BJ (cell line): ENCODE data around the gene TIMM13. TPM values are rescaled to one million over a fixed set of nuclear protein-coding genes. Genes with fewer than 3 reads are reported as not detected.

Experiments used
- CTCF ChIA-PET: fragments of 350-600 bp; formaldehyde crosslinking; extraction: SDS; loops from one replicate; lab custom pipeline; 2021; ENCODE audit warnings: antibody characterized with exemption, inconsistent platforms; lab: Yijun Ruan, JAX
- POLR2A ChIA-PET: fragments of 300-600 bp; sonication (Branson Sonifier 250); formaldehyde crosslinking; extraction: SDS; loops from one replicate; lab custom pipeline; 2021; ENCODE audit warnings: antibody characterized with exemption; lab: Charles Lee
- DNase-seq: peaks from one replicate; pipeline ENCODE4 v3.0.0-alpha.2; 2011; ENCODE audit warnings: low read depth
- H3K27me3 ChIP-seq: 2 replicates; pipeline ENCODE4 v1.6.0; 2011; ENCODE audit warnings: low read length; ENCODE audit not compliant: control insufficient read depth, insufficient read depth
- H3K36me3 ChIP-seq: 2 replicates; pipeline ENCODE4 v1.5.1; 2011; ENCODE audit warnings: low read length; ENCODE audit not compliant: control insufficient read depth, insufficient read depth
- H3K4me3 ChIP-seq: 2 replicates; pipeline ENCODE4 v1.5.1; 2011; ENCODE audit warnings: low read depth, mild to moderate bottlenecking, control low read depth, low read length
- polyA plus RNA-seq: library from polyadenylated mRNA; depleted of rRNA; stranded (reverse); fragments of >200 nt; gene quantifications from 2 replicates; pipeline ENCODE4 v1.2.3, GENCODE V29; 2011
- TF ChIP-seq, protein P1 (sequence below): IDR thresholded peaks from 2 replicates; pipeline ENCODE4 v1.5.1; 2011; ENCODE audit warnings: low read depth, mild to moderate bottlenecking, control low read depth, inconsistent platforms, low read length, moderate library complexity; ENCODE audit not compliant: insufficient read depth

Gene TIMM13
- polyA plus RNA-seq, 1 experiment = 50.7 TPM

DNA sequence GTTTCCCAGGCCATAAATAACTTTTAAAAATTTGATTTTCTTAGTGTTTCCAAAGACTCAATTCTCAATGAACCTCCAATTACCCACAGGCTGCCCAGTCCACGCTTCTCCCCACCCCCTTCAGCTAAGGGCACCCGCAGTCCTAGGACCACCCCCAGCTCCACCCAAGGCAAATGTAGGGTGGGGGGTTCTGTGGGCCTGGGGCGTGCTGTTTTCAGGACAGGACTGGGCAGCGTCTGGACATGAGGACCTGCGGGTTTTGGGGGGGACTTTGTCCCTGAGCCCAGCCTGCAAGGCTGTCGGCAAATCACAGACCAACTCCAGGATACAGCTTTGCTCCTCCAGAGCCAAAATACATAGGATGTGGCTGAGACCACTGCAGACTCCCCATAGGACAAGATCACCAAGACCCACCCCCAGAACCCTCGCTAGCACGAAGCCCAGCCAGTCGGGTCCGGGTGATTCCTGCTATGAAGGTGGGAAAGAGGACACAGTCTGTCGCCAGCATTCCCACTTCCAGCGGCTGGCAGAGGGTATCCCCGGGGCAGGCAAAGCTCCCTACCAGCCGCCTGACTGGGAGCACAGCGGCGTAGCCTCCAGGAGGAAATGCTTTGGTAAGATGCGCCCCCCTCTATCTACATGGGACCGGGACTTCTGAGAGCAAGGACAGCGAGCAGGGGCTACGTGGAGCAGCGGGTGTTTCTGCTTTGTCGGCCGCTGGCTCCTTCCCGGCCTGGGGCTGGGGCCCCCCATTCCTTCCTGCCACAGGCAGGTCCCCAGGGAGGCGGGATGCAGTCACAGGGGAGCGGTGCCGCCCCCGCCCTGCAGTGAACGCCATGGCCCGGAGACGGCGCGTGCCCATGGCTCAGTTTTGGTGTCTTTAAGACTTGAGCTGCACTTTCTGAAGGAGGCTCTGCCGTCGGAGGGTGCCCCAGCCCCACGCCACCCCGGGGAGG, 1.6 kb upstream of the TIMM13 start:
- no peak overlapping the region for H3K4me3 ChIP-seq
- CTCF ChIA-PET = interaction anchor here (1.0 to 1.2 kb wide), 3 partner anchors 9 to 189 kb away, joined by 3 to 4 read pairs (median 3); no protein-coding TSS in a partner anchor
- DNase-seq = no peak
- POLR2A ChIA-PET = interaction anchor here (0.6 kb wide), 1 partner anchor 185 kb away, joined by 3 read pairs; no protein-coding TSS in a partner anchor
- no peaks in the 10 kb centered on the region for H3K27me3 ChIP-seq
- TF ChIP-seq, protein P1, sequence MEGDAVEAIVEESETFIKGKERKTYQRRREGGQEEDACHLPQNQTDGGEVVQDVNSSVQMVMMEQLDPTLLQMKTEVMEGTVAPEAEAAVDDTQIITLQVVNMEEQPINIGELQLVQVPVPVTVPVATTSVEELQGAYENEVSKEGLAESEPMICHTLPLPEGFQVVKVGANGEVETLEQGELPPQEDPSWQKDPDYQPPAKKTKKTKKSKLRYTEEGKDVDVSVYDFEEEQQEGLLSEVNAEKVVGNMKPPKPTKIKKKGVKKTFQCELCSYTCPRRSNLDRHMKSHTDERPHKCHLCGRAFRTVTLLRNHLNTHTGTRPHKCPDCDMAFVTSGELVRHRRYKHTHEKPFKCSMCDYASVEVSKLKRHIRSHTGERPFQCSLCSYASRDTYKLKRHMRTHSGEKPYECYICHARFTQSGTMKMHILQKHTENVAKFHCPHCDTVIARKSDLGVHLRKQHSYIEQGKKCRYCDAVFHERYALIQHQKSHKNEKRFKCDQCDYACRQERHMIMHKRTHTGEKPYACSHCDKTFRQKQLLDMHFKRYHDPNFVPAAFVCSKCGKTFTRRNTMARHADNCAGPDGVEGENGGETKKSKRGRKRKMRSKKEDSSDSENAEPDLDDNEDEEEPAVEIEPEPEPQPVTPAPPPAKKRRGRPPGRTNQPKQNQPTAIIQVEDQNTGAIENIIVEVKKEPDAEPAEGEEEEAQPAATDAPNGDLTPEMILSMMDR = no peak
- peaks cover 17% of the 10 kb centered on the region for H3K36me3 ChIP-seq

DNA sequence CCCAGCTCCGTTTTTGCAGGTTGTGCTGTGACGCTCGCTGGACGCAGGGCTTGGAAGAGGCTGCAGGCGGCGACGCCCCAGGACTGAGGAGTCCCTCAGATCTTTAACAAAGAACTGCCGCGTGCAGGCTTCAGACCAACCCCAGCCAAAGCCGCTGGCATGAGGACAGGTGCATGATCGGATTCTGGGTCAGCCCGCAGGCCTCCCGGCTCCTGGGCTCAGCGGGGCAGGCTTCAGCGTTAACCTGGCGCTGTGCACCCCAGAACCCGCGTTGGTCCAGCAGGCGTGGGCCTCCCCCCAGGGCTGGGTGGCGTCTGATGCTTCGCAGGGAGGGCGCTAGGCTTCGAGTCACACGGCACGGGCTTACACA, 920 bp upstream of the TIMM13 start:
- H3K4me3 ChIP-seq = no peak overlapping the region; the same call in 1 of the 2 replicates
- ChIA-PET POLR2A (interaction anchor here (0.6 kb wide), 2 partner anchors 112 to 186 kb away, joined by 3 read pairs; no protein-coding TSS in a partner anchor), CTCF (interaction anchor here (0.6 to 1.8 kb wide), 5 partner anchors 9 to 209 kb away, joined by 3 to 6 read pairs (median 4); partner anchors contain the start of gene LMNB2)
- no peak for DNase-seq
- H3K27me3 ChIP-seq = no peaks in the 10 kb centered on the region
- peaks cover 16% of the 10 kb centered on the region for H3K36me3 ChIP-seq
- TF ChIP-seq, protein P1 = peak; percentile 18; the same call in 1 of the 2 replicates

DNA sequence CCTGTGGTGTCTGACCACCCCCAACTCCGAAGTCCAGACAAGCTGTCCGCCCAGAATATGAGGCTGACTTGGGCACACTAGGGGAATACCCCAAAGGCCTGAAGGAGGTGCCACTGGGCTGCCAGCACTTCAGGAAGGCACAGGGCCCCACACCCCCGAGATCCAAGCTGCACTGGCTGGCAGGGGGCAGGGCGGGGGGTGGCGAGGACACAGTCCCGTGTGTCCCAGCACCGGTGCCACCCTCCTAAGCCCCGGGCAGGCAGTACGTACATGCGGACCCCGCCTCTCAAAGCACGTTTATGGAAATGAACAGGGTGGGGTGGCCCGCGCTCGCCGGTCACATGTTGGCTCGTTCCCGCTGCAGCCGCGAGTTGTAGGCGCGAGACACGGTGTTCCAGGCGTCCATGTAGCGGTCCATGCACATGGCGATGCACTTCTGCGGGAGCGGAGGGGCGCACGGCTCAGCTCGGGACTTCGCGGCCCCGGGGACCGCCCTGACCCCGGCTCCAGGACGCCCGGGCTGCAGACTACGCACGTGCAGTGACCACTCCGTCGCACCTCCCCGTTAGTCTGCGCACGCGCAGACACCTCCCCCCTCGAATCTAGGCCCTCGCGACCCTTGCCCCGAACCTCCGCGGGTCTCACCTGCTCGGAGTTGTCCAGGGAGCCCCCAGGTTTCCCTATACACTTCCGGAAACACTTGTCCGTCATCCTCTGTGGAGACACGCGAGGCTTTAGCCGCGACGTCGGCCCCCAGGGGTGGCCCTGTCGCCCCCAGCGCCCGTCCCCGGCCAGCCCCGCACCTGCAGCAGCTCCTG, 566 bp downstream of the TIMM13 start:
- Histone ChIP-seq H3K27me3 (no peaks in the 10 kb centered on the region), H3K4me3 (peak overlapping the region; percentile 89), H3K36me3 (peaks cover 14% of the 10 kb centered on the region)
- TF ChIP-seq, protein P1 = no peak
- DNase-seq = no peak
- CTCF ChIA-PET = interaction anchor here (0.6 to 3.3 kb wide), 8 partner anchors 30 to 191 kb away, joined by 3 to 13 read pairs (median 6); partner anchors contain the start of gene LMNB2
- POLR2A ChIA-PET = no interaction called here

DNA sequence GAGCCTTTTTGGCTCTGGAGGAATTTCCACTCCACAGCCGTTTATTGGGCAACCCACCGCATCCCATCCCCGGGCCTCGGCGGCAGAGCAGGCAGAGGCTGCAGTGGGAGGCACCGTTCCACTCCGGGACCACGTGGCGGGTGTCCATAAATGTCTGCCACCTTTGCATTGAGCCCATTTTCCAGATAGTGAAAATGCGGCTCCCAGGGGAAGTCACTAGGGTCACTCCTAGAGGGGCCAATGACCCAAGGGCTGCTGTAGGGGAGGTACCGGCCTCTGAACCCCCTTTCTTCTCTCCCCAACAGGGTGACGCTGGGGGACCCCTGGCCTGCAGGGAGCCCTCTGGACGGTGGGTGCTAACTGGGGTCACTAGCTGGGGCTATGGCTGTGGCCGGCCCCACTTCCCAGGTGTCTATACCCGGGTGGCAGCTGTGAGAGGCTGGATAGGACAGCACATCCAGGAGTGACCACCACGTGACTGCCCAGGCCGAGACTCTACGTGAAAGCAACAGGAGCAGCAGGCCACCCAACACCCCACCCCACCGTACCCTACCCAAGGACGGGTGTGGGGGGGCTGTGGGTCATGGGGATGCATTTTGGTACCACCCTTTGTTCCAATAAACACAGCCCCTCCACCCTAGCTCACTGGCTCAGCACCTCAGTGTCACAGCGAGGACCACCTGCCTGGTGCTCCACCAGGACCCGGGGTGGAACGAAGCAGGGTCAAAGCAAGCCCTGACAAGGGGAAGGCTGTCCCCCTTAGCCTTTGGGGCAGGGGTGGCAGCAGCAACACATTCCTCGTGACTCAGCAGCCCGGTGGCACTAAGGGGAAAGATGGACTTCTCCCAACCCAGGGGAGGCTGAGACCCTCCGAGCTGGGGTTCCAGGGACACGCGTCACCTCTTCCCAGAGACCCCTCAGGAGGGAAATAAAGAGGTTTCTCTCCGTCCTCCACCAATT, 1.5 kb downstream of the TIMM13 start:
- DNase-seq = no peak
- Histone ChIP-seq H3K4me3 (peak overlapping the region; percentile 89), H3K36me3 (peaks cover 8% of the 10 kb centered on the region; the same call in 1 of the 2 replicates), H3K27me3 (no peaks in the 10 kb centered on the region)
- CTCF ChIA-PET = interaction anchor here (0.6 to 3.3 kb wide), 7 partner anchors 29 to 192 kb away, joined by 3 to 13 read pairs (median 6); no protein-coding TSS in a partner anchor
- POLR2A ChIA-PET = no interaction called here
- TF ChIP-seq, protein P1 = no peak
